Fibroblast of the aortic adventitia (primary cell): ENCODE results near the gene RTN4. TPM values are rescaled to one million over a fixed set of nuclear protein-coding genes. Genes with fewer than 3 reads are reported as not detected.

Experiments
- DNase-seq: peaks from one replicate; pipeline ENCODE4 v3.0.0-alpha.2; 2010; ENCODE audit warnings: low read depth
- H3K4me3 ChIP-seq: 2 replicates; pipeline ENCODE4 v1.5.1; 2011; ENCODE audit warnings: low read depth, mild to moderate bottlenecking, control low read depth, low read length, moderate library complexity
- CTCF ChIP-seq: IDR thresholded peaks from 2 replicates; pipeline ENCODE4 v1.5.1; 2011; ENCODE audit warnings: mild to moderate bottlenecking, low read length, control low read depth, inconsistent platforms; ENCODE audit not compliant: insufficient read depth
- total RNA-seq: library from RNA; depleted of rRNA; stranded (reverse); fragments of >200 nt; gene quantifications from 2 replicates; pipeline ENCODE4 v1.2.3, GENCODE V29; 2012; ENCODE audit warnings: low replicate concordance

RTN4 gene
- total RNA-seq, 1 donor, result 357 TPM

- no peak overlapping the region for H3K4me3 ChIP-seq
- no peak for TF ChIP-seq CTCF
- DNase-seq, result no peak
These were observed 87.3 kb downstream of the RTN4 start for GRCh38 chr2:54962935-54963440.

DNA sequence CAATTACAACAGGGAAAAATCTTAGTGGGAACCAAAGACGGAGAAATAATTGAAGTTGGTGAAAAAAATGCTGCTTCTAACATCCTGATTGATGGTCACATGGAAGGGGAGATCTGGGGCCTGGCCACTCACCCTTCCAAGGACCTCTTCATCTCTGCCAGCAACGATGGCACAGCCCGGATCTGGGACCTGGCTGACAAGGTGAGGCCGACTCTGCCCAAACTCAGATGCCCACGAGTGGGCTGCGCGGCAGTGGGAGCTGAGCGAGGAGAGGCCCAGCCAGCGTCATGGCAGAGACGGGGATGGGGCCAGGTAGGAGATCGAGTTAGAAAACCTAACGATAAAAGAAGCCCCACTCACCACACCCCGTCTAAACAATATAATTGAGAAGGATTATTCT is 87.7 kb downstream of the RTN4 start:
- TF ChIP-seq CTCF, result no peak
- no peak for DNase-seq

GRCh38 chr2:54960164-54960563 is 90.1 kb downstream of the RTN4 start:
- no peak for TF ChIP-seq CTCF
- no peak overlapping the region for H3K4me3 ChIP-seq
- no peak for DNase-seq

More for the DNA sequence above, 87.7 kb downstream of the RTN4 start:
- no peak overlapping the region for H3K4me3 ChIP-seq

DNA sequence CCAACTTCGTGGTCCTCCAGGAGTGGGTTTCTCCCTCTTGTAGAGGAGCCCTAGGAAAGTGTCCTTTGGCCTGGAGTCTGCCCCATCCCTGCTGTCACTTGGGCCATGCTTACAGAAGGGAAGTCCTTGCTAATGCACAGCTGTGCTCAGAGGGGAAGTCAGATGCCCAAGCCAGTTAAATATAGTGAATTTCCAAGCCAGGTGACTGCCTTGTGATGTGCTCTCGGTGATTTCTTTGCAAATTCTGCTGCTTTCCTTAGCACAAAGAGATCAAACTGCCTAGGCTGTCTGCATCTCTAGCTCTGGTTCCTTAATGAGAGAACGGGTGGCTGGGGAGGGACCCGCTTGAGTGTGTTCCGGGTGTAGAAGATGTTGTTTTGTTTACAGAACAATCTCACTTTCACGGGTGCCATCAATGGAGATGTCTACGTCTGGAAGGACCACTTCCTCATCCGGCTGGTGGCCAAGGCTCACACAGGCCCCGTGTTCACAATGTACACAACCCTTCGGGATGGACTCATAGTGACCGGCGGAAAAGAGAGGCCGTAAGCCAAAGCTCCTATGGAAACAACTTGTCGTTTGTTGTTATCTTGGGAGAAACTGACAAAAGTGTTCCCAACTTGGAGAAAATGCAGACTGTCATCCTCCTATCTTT is 91.4 kb downstream of the RTN4 start:
- DNase-seq, result no peak
- TF ChIP-seq CTCF, result no peak
- no peak overlapping the region for H3K4me3 ChIP-seq

- TF ChIP-seq CTCF, result no peak
- H3K4me3 ChIP-seq, result no peak overlapping the region
- DNase-seq, result no peak
These were observed 92.8 kb downstream of the RTN4 start for GRCh38 chr2:54957321-54957999.

GRCh38 chr2:54956111-54956627 is 94.1 kb downstream of the RTN4 start:
- no peak for DNase-seq

More at GRCh38 chr2:54956111-54956627, 94.1 kb downstream of the RTN4 start:
- no peak overlapping the region for H3K4me3 ChIP-seq
- TF ChIP-seq CTCF, result no peak
